Lower lobe of right lung (tissue), 2 donors: ENCODE data around the gene TLR10. TPM values are rescaled to one million over a fixed set of nuclear protein-coding genes. Genes with fewer than 3 reads are reported as not detected.

ENCODE experiments used
- ATAC-seq, 2 donors: fragments of 200-7000 bp; cut with Tn5 transposase; one replicate each; pipeline ENCODE4 v1.9.1; 2020 to 2022; ENCODE audit warnings: mild to moderate bottlenecking in 2 of 2, moderate library complexity in 2 of 2
- DNase-seq: peaks from one replicate; pipeline ENCODE4 v3.0.0-alpha.2; 2020
- H3K27ac ChIP-seq: fragments of 200-600 bp; one replicate; pipeline ENCODE4 v1.8.0; 2022
- H3K27me3 ChIP-seq: fragments of 200-600 bp; one replicate; pipeline ENCODE4 v1.8.0; 2022; ENCODE audit warnings: low read depth
- H3K36me3 ChIP-seq: fragments of 200-600 bp; one replicate; pipeline ENCODE4 v1.8.0; 2022; ENCODE audit warnings: mild to moderate bottlenecking
- H3K4me1 ChIP-seq: fragments of 200-600 bp; one replicate; pipeline ENCODE4 v1.8.0; 2022
- H3K4me3 ChIP-seq: fragments of 200-600 bp; one replicate; pipeline ENCODE4 v1.8.0; 2022; ENCODE audit warnings: mild to moderate bottlenecking
- H3K9me3 ChIP-seq: fragments of 200-600 bp; one replicate; pipeline ENCODE4 v1.8.0; 2022
- intact Hi-C: fragments of 100-400 bp; cut with DNase I; formaldehyde crosslinking; loops from one replicate; pipeline ENCODE4 v1.11.0; 2022
- total RNA-seq: library from RNA; stranded (reverse); fragmentation: NEBNext Ultra II Directional; extraction: Animal tissue kit (Norgen Biotek cat#: 25700); gene quantifications from one replicate; pipeline ENCODE4 v1.2.1, GENCODE V29; 2021
- TF ChIP-seq, protein P1 (sequence below): fragments of 200-600 bp; IDR thresholded peaks from one replicate; pipeline ENCODE4 v1.8.0; 2022; ENCODE audit warnings: antibody characterized with exemption, mild to moderate bottlenecking
- donor health status: DM: no; HTN: yes; CAD: no; lungs with severe emphysema.

The TLR10 gene
- total RNA-seq, 1 donor from 2014 or later: 1.2 TPM

DNA sequence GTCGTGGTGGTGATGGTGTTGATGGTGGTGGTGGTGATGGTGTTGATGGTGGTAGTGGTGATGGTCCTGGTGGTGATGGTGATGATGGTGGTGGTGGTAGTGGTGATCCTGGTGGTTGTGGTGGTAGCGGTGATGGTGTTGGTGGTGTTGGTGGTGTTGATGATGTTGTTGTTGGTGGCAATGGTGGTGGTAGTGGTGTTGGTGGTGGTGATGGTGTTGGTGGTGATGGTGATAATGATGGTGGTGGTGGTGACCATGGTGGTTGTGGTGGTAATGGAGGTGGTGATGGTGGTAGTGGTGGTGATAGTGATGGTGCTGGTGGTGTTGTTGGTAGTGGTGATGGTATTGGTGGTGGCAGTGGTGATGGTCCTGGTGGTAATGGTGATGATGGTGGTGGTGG lies 49.1 kb downstream of the TLR10 start:
- Histone ChIP-seq H3K4me3 (no peak overlapping the region), H3K27me3 (no peaks in the 10 kb centered on the region), H3K9me3 (no peaks in the 10 kb centered on the region), H3K4me1 (peaks cover 14% of the 10 kb centered on the region), H3K27ac (no peak overlapping the region), H3K36me3 (no peaks in the 10 kb centered on the region)
- TF ChIP-seq, protein P1, sequence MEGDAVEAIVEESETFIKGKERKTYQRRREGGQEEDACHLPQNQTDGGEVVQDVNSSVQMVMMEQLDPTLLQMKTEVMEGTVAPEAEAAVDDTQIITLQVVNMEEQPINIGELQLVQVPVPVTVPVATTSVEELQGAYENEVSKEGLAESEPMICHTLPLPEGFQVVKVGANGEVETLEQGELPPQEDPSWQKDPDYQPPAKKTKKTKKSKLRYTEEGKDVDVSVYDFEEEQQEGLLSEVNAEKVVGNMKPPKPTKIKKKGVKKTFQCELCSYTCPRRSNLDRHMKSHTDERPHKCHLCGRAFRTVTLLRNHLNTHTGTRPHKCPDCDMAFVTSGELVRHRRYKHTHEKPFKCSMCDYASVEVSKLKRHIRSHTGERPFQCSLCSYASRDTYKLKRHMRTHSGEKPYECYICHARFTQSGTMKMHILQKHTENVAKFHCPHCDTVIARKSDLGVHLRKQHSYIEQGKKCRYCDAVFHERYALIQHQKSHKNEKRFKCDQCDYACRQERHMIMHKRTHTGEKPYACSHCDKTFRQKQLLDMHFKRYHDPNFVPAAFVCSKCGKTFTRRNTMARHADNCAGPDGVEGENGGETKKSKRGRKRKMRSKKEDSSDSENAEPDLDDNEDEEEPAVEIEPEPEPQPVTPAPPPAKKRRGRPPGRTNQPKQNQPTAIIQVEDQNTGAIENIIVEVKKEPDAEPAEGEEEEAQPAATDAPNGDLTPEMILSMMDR: no peak
- intact Hi-C loops: no loop called here
- no peak for DNase-seq
- no peak for ATAC-seq

DNA sequence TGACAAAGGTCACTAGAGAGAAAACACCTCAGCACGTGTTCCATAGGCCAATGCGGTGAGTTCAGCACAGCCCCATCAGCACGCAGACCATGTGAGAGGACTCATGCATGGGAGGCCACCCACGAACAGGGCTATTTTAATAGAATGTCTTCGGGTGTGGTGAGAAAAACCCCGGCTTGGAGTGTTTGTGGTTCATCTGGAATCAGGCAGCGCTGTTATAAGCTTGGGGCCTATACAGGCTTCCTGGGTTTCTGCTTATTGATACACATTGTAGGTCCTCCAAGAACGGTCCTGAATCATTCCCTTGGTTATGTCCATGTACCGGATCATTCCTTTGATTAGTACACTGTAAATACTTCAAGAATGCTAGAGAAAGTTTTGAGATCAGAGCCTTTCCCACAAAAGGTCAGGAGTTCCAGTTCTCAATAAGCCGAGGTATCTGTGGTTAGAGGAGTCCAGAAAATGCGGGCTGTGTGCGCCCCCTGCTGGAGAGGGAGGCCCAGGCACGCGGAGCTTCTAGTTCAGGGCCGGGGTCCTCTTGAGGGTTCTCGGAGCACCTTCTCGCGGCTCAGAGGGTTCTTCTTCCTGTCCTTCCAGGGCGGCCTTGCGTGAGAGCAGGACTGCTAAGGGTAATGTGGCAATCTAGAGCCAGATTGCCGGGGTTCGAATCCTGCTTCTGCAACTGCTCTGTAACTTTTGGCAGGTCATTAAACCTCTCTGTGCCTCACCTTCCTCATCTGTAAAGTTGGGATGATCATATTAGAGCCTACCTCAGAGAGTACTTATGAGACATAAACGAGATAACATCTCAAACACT lies 51.8 kb downstream of the TLR10 start:
- ATAC-seq: peak; percentile 78 to 85
- no peaks in the 10 kb centered on the region for H3K9me3 ChIP-seq
- no peaks in the 10 kb centered on the region for H3K27me3 ChIP-seq
- peaks cover 22% of the 10 kb centered on the region for H3K4me1 ChIP-seq
- no peak overlapping the region for H3K4me3 ChIP-seq
- no peaks in the 10 kb centered on the region for H3K36me3 ChIP-seq
- H3K27ac ChIP-seq: no peak overlapping the region
- TF ChIP-seq, protein P1: peak; percentile 98
- intact Hi-C loops: no loop called here
- DNase-seq: peak; percentile 87

DNA sequence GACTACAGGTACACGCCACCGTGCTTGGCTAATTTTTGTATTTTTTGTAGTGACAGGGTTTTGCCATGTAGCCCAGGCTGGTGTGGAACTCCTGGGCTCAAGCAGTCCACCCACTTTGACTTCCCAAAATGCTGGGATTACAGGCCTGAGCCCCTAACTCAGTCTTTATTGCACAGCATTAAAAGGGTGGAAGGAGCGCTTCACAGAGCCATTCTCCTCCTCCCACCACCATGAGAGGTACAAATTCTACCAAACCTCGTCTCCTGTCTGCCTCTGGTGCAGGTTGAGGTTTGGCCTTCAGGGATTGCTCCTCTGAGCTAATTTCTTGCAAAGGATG lies 52.3 kb downstream of the TLR10 start:
- Histone ChIP-seq H3K27ac (no peak overlapping the region), H3K4me3 (no peak overlapping the region), H3K27me3 (no peaks in the 10 kb centered on the region), H3K4me1 (peaks cover 22% of the 10 kb centered on the region), H3K9me3 (no peaks in the 10 kb centered on the region), H3K36me3 (no peaks in the 10 kb centered on the region)
- intact Hi-C loops: no loop called here
- DNase-seq (no peak), ATAC-seq (no peak)
- TF ChIP-seq, protein P1: no peak

DNA sequence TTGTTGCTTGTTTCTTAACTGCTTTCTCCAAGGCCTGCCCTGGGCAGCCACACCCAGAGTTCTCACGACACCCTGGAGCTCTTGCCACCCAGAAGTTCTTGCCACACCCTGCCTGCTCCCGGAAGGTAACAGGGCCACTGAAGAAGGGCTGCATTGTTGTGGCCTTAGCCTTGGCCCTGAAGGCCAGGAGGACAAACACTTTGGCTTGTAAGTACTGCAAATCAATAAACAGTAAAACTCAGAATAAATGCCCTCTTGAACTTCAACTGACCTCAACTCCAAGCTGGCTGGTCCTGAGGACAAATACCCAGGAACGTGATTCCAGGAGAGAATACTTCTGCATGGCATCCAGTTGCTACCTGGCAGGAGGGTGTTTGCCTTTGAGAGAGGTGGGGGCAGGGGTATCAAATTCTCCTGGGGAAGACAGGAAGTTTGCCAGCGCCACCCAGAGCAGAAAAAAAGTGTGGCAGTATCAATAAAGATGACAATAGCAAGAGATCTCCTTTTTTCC lies 54.1 kb downstream of the TLR10 start:
- Histone ChIP-seq H3K27ac (no peak overlapping the region), H3K4me1 (peaks cover 22% of the 10 kb centered on the region), H3K9me3 (no peaks in the 10 kb centered on the region), H3K27me3 (no peaks in the 10 kb centered on the region), H3K4me3 (no peak overlapping the region), H3K36me3 (no peaks in the 10 kb centered on the region)
- intact Hi-C loops: no loop called here
- ATAC-seq (peak; percentile 81 to 91), DNase-seq (peak; percentile 78)
- TF ChIP-seq, protein P1: peak; percentile 10

DNA sequence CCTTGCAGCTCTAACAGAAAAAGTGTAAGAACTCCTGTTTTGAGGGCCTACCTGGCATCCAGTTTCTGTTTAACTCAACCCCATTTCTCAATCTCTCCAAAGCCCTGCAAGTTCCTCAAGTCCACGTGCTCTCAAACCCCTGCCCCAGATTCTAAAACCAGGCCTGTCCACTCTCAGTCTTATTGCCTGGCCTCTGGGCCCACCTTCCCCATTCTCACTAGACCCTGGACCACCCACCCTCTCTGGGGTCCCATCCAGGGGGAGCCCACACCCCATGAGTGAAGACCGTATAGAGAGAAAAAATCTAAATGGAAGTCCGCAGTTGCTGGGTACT lies 58.3 kb downstream of the TLR10 start:
- no peak for DNase-seq
- Histone ChIP-seq H3K4me3 (no peak overlapping the region), H3K36me3 (no peaks in the 10 kb centered on the region), H3K27me3 (no peaks in the 10 kb centered on the region), H3K27ac (no peak overlapping the region), H3K9me3 (no peaks in the 10 kb centered on the region), H3K4me1 (peaks cover 13% of the 10 kb centered on the region)
- no peak for ATAC-seq
- TF ChIP-seq, protein P1: no peak
- intact Hi-C loops: no loop called here
